NT2/D1 (cell line): ENCODE results near the gene PTGIS.

ENCODE experiments used
- YY1 ChIP-seq: IDR thresholded peaks from 2 replicates; pipeline ENCODE4 v1.6.1; 2011; ENCODE audit not compliant: insufficient read length, insufficient read depth
- ZNF274 ChIP-seq: IDR thresholded peaks from 2 replicates; pipeline ENCODE4 v1.6.1; 2011; ENCODE audit warnings: mild to moderate bottlenecking, low read depth, low read length

DNA sequence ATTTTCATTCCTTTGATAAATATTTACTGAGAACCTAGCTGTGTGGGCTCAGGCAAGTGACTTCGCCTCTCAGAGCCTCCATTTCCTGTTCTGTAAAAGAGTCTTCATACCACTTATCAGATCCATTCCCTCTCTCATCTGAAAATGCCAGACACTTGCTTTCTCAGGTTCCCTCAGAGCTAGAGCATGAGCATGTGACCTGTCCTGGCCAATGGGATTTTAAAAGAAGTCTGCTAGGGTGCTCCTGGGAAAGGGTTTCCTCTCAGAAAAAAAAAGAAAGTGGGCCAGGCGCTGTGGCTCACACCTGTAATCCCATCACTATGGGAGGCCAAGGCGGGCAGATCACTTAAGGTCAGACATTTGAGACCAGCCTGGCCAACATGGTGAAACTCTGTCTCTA lies 90.7 kb downstream of the PTGIS start:
- TF ChIP-seq ZNF274 (no peak), YY1 (no peak)
